GM12878 (cell line): ENCODE results near the gene FDXACB1. TPM values are rescaled to one million over a fixed set of nuclear protein-coding genes. Genes with fewer than 3 reads are reported as not detected.

Experiments used
- ATAC-seq: fragments of 200-7000 bp; cut with Tn5 transposase; 3 replicates; pipeline ENCODE4 v1.9.1; 2020; ENCODE audit warnings: mild to moderate bottlenecking, moderate library complexity
- BruUV-seq: library from RNA; stranded (reverse); fragments of 400-500 nt; replicated peaks from 2 replicates; lab custom pipeline; 2021; lab: Mats Ljungman, UMichigan
- CTCF ChIA-PET: fragments of 300-600 bp; sonication (Branson Sonifier 250); formaldehyde crosslinking; extraction: SDS; loops from one replicate; lab custom pipeline; 2021; ENCODE audit warnings: inconsistent platforms; lab: Yijun Ruan, JAX
- POLR2A ChIA-PET: fragments of 350-600 bp; formaldehyde crosslinking; extraction: SDS; loops from one replicate; lab custom pipeline; 2021; ENCODE audit warnings: inconsistent platforms; lab: Charles Lee
- RAD21 ChIA-PET: fragments of 300-600 bp; sonication (Branson Sonifier 250); formaldehyde crosslinking; loops from one replicate; lab custom pipeline; 2023; ENCODE audit warnings: antibody characterized with exemption; ENCODE audit not compliant: unreplicated experiment; lab: Charles Lee
- SMC1A ChIA-PET: fragments of 300-600 bp; sonication (Branson Sonifier 250); formaldehyde crosslinking; loops from one replicate; lab custom pipeline; 2023; ENCODE audit not compliant: unreplicated experiment, uncharacterized antibody; lab: Charles Lee
- DNase-seq: peaks from one replicate; pipeline ENCODE4 v3.0.0-alpha.2; 2011; ENCODE audit warnings: low read depth, low spot score
- FAIRE-seq: peaks from 3 replicates; lab custom pipeline; 2011; peaks lifted over from hg19 to GRCh38; lab: Jason Lieb, UNC
- H2AFZ ChIP-seq: 2 replicates; pipeline ENCODE4 v1.6.0; 2011; ENCODE audit warnings: low read depth, low read length, control low read depth; ENCODE audit not compliant: control insufficient read depth
- H3K27ac ChIP-seq: 2 replicates; pipeline ENCODE4 v1.5.1; 2011; ENCODE audit warnings: control low read depth; ENCODE audit not compliant: control insufficient read depth, insufficient read depth
- H3K27me3 ChIP-seq, 2 experiments: replicated peaks in 1 of 2; 2 replicates each; pipeline versions ENCODE4 v1.6.0 to v1.6.1; 2011; ENCODE audit warnings: low read length in 1 of 2; ENCODE audit not compliant: control insufficient read depth in 2 of 2, insufficient read depth in 2 of 2
- H3K36me3 ChIP-seq, 2 experiments: 2 replicates each; pipeline ENCODE4 v1.5.1; 2011; ENCODE audit warnings: low read length in 1 of 2; ENCODE audit not compliant: control insufficient read depth in 2 of 2, insufficient read depth in 2 of 2
- H3K4me1 ChIP-seq: 2 replicates; pipeline ENCODE4 v1.6.1; 2011; ENCODE audit warnings: mild to moderate bottlenecking, low read length, moderate library complexity, mixed read lengths; ENCODE audit not compliant: control insufficient read depth, insufficient read depth
- H3K4me2 ChIP-seq: 2 replicates; pipeline ENCODE4 v1.6.0; 2011; ENCODE audit warnings: control low read depth; ENCODE audit not compliant: control insufficient read depth, insufficient read depth
- H3K4me3 ChIP-seq: fragments of 200-600 bp; sonication (generic); 2 replicates; pipeline ENCODE4 v1.5.1; 2016
- H3K79me2 ChIP-seq: 2 replicates; pipeline ENCODE4 v1.6.0; 2011; ENCODE audit warnings: low read length; ENCODE audit not compliant: control insufficient read depth, insufficient read depth
- H3K9ac ChIP-seq: 2 replicates; pipeline ENCODE4 v1.8.0; 2011; ENCODE audit warnings: low read length, control low read depth, mixed read lengths; ENCODE audit not compliant: control insufficient read depth, insufficient read depth
- H3K9me3 ChIP-seq: replicated peaks from 3 replicates; pipeline ENCODE4 v1.5.1; 2011; ENCODE audit warnings: mild to moderate bottlenecking, low read length; ENCODE audit not compliant: control insufficient read depth, insufficient read depth
- H4K20me1 ChIP-seq: 2 replicates; pipeline ENCODE4 v1.6.0; 2011; ENCODE audit not compliant: control insufficient read depth, insufficient read depth
- ATF2 ChIP-seq: IDR thresholded peaks from 2 replicates; pipeline ENCODE4 v1.6.1; 2012; ENCODE audit warnings: low read length, inconsistent platforms
- BCL11A ChIP-seq: IDR thresholded peaks from 2 replicates; pipeline ENCODE4 v1.6.1; 2011; ENCODE audit warnings: low read depth, low read length
- EGR1 ChIP-seq, 2 experiments: IDR thresholded peaks; 1 replicate in 1 of 2; 2 replicates in 1 of 2; pipeline ENCODE4 v1.6.1; 2011 to 2012; ENCODE audit warnings: low read depth in 2 of 2, low read length in 2 of 2, borderline replicate concordance in 1 of 2, mild to moderate bottlenecking in 1 of 2, moderate library complexity in 1 of 2
- EP300 ChIP-seq, 2 experiments: fragments of 150-350 bp in 1 of 2; IDR thresholded peaks; 2 replicates each; pipeline ENCODE4 v1.6.1; 2011 to 2012; ENCODE audit warnings: low read depth in 2 of 2, low read length in 2 of 2, borderline replicate concordance in 1 of 2, improper control_type of control experiment in 1 of 2, inconsistent platforms in 1 of 2; ENCODE audit not compliant: control insufficient read depth in 1 of 2
- MYB ChIP-seq: fragments of 150-350 bp; IDR thresholded peaks from 2 replicates; pipeline ENCODE4 v1.6.1; 2014; ENCODE audit warnings: mild to moderate bottlenecking, low read depth, low read length, borderline replicate concordance
- NFIC ChIP-seq: IDR thresholded peaks from 2 replicates; pipeline ENCODE4 v1.6.1; 2012; ENCODE audit warnings: low read depth, mild to moderate bottlenecking, inconsistent platforms, low read length, moderate library complexity
- RUNX3 ChIP-seq: IDR thresholded peaks from 2 replicates; pipeline ENCODE4 v1.6.1; 2012; ENCODE audit warnings: low read length, inconsistent platforms
- SP1 ChIP-seq: IDR thresholded peaks from one replicate; pipeline ENCODE4 v1.6.1; 2011; ENCODE audit warnings: low read depth, low read length
- SREBF1 ChIP-seq: IDR thresholded peaks from 2 replicates; pipeline ENCODE4 v1.6.1; 2012; ENCODE audit warnings: mild to moderate bottlenecking, low read length
- TCF12 ChIP-seq: IDR thresholded peaks from 2 replicates; pipeline ENCODE4 v1.6.1; 2011; ENCODE audit warnings: low read depth, mild to moderate bottlenecking, low read length
- ZNF217 ChIP-seq: fragments of 450-650 bp; IDR thresholded peaks from 2 replicates; pipeline ENCODE4 v1.6.1; 2017; ENCODE audit warnings: antibody characterized with exemption, mild to moderate bottlenecking
- ZNF384 ChIP-seq: IDR thresholded peaks from 2 replicates; pipeline ENCODE4 v1.6.1; 2012; ENCODE audit warnings: low read depth, mild to moderate bottlenecking, low read length, improper control_type of control experiment, borderline replicate concordance
- WGBS: methylation state at CpG from one replicate; pipeline ENCODE4 v1.1.6; 2016; ENCODE audit warnings: low lambda C conversion rate; ENCODE audit not compliant: insufficient replicate concordance, insufficient coverage; ENCODE audit errors: missing lambda C conversion rate; 5-methylcytosine and 5-hydroxymethylcytosine counted together
- in situ Hi-C: fragments of 300-500 bp; cut with MboI; formaldehyde crosslinking; loops from 9 replicates; pipeline ENCODE4 v1.14.3; 2018; ENCODE audit warnings: mixed read lengths
- intact Hi-C: fragments of 100-400 bp; cut with micrococcal nuclease; formaldehyde crosslinking; loops from one replicate; pipeline ENCODE4 v1.14.2; 2022; ENCODE audit not compliant: unreplicated experiment
- polyA plus RNA-seq, 11 experiments: library from polyadenylated mRNA; depleted of rRNA in 4 of 11; unstranded in 6 of 11; stranded (reverse) in 5 of 11; fragments of >200 nt; fragmentation: Nextera tagmentation in 4 of 11; fragmentation: Illumina TruSeq in 1 of 11; extraction: Ambion mirVana in 4 of 11; extraction: Trizol in 1 of 11; gene quantifications; 1 replicate in 1 of 11; 2 replicates in 10 of 11; pipeline versions ENCODE4 v1.2.1 to v1.2.3, GENCODE V29; 2011 to 2016; ENCODE audit warnings: inconsistent platforms in 2 of 11, missing spikeins in 2 of 11, low read depth in 1 of 11
- total RNA-seq, 4 experiments: library from RNA; depleted of rRNA in 3 of 4; stranded (reverse); fragments of >200 nt in 3 of 4; fragmentation: Illumina TruSeq in 1 of 4; extraction: Trizol in 1 of 4; gene quantifications; 2 replicates each; pipeline versions ENCODE4 v1.2.1 to v1.2.3, GENCODE V29; 2013 to 2021
- TF ChIP-seq, protein P1 (sequence below): IDR thresholded peaks from 2 replicates; pipeline ENCODE4 v1.6.1; 2011; ENCODE audit warnings: mild to moderate bottlenecking, low read depth, low read length, moderate library complexity; ENCODE audit not compliant: insufficient replicate concordance
- TF ChIP-seq, protein P2 (sequence below): fragments of 450-650 bp; IDR thresholded peaks from 2 replicates; pipeline ENCODE4 v1.6.1; 2016; ENCODE audit warnings: mild to moderate bottlenecking

The FDXACB1 gene
- total and polyA plus RNA-seq, 10 of the 15 experiments (the other 5 are each of a cell fraction or from before 2014, with no cell fraction given): 7.4 to 13.3 (median 9.7) TPM

GRCh38 chr11:111912535-111912934 lies 33.6 kb upstream of the FDXACB1 start, which contains the start of gene HSPB2 (continued):
- TF ChIP-seq NFIC: no peak
- TF ChIP-seq, protein P1, sequence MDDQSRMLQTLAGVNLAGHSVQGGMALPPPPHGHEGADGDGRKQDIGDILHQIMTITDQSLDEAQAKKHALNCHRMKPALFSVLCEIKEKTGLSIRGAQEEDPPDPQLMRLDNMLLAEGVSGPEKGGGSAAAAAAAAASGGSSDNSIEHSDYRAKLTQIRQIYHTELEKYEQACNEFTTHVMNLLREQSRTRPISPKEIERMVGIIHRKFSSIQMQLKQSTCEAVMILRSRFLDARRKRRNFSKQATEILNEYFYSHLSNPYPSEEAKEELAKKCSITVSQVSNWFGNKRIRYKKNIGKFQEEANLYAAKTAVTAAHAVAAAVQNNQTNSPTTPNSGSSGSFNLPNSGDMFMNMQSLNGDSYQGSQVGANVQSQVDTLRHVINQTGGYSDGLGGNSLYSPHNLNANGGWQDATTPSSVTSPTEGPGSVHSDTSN: no peak

DNA sequence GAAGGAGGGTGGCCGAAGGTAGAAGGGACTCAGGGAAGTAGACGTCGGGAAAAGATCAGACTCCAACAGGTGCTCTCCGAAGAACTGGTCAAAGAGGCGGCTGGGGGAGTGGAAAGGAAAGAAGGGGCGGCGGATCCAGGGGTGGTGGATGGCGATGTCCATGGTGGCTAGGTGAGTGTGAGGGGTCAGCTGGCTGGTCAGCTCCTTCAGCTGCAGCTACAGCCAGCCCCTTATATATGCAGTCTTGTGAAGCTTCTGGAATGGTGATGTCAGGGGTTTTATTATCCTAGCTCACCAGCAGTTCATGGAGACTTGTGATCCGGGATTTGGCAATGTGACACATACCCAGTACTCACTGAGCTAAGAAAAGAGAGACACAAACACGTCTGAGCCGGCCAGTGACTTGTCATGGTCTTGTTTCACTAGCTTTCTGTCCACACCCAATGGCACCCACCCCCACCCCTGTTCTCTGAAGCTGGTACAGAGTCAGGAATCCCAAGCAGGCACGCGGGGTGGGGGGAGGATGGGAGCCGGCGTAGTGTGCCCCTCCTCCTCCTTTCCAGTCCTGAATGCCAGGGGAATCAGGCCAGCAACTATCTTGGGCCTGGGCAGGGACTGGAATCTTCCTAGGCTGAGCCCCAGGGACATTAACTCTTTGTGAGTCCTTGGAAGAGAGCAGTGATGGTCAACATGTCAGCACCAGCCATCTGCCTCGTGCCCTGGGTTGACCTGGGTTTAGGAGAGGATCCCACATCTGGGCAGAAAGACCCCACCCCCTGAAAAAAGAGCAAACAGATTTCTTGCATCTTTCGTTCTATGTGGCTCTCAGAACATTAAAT lies 32.8 kb upstream of the FDXACB1 start, which contains the start of gene CRYAB:
Gene CRYAB (minus strand): TSS at position 208 of the 839 bp plus-strand sequence. CDS start 46 bp downstream, at position 162.
- POLR2A ChIA-PET: no interaction called here
- TF ChIP-seq SREBF1 (no peak), MYB (no peak), RUNX3 (no peak), ATF2 (no peak), TCF12 (no peak), ZNF384 (no peak), SP1 (no peak), BCL11A (no peak), ZNF217 (no peak), EP300 (IDR thresholded peaks at IDR 0.05; ENCODE audit: borderline replicate concordance in 1 of 2, control insufficient read depth in 1 of 2, low read depth in 2 of 2, low read length in 2 of 2) (no peak), EGR1 (IDR thresholded peaks at IDR 0.05; ENCODE audit: borderline replicate concordance in 1 of 2, low read depth in 2 of 2, low read length in 2 of 2) (no peak)
- TF ChIP-seq, protein P2, sequence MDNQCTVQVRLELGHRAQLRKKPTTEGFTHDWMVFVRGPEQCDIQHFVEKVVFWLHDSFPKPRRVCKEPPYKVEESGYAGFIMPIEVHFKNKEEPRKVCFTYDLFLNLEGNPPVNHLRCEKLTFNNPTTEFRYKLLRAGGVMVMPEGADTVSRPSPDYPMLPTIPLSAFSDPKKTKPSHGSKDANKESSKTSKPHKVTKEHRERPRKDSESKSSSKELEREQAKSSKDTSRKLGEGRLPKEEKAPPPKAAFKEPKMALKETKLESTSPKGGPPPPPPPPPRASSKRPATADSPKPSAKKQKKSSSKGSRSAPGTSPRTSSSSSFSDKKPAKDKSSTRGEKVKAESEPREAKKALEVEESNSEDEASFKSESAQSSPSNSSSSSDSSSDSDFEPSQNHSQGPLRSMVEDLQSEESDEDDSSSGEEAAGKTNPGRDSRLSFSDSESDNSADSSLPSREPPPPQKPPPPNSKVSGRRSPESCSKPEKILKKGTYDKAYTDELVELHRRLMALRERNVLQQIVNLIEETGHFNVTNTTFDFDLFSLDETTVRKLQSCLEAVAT: no peak

More for the DNA sequence above, 32.8 kb upstream of the FDXACB1 start, which contains the start of gene CRYAB:
- no TSS peak for BruUV-seq
- Histone ChIP-seq H3K79me2 (no peaks in the 10 kb centered on the region), H3K4me2 (no peak within 1 kb of the TSS), H2AFZ (no peak within 1 kb of the TSS), H4K20me1 (no peaks in the 10 kb centered on the region), H3K27ac (no peak within 1 kb of the TSS), H3K27me3 (no peaks in the 10 kb centered on the region; a peak in 2 of 4 replicates), H3K36me3 (no peaks in the 10 kb centered on the region), H3K4me1 (no peaks in the 10 kb centered on the region), H3K9ac (no peak within 1 kb of the TSS), H3K4me3 (no peak within 1 kb of the TSS), H3K9me3 (no peaks in the 10 kb centered on the region)
- 40% methylated on average over 17 of the region's 17 CpGs for WGBS
- ChIA-PET CTCF (interaction anchor here (1.4 kb wide), 1 partner anchor 15 kb away, joined by 5 read pairs; no protein-coding TSS in a partner anchor), RAD21 (no interaction called here), SMC1A (no interaction called here)
- ATAC-seq (no peak), FAIRE-seq (no peak), DNase-seq (no peak)
- in situ Hi-C loops (no loop called here), intact Hi-C loops (no loop called here)
